Tibial nerve (tissue), 4 donors: Measurements from ENCODE around the gene ABRACL.

Source experiments
- CTCF ChIP-seq, 5 experiments: fragments of 200-600 bp in 3 of 5; fragments of 450-650 bp in 2 of 5; sonication (generic) in 3 of 5; IDR thresholded peaks; one replicate each; pipeline ENCODE4 v1.5.1; 2016 to 2019; ENCODE audit warnings: antibody characterized with exemption in 5 of 5, mild to moderate bottlenecking in 3 of 5, moderate library complexity in 2 of 5
- EP300 ChIP-seq, 2 donors: sonication (generic); formaldehyde crosslinking; IDR thresholded peaks; one replicate each; pipeline ENCODE4 v1.6.1; 2017; ENCODE audit warnings: antibody characterized with exemption in 2 of 2, mild to moderate bottlenecking in 1 of 2

DNA sequence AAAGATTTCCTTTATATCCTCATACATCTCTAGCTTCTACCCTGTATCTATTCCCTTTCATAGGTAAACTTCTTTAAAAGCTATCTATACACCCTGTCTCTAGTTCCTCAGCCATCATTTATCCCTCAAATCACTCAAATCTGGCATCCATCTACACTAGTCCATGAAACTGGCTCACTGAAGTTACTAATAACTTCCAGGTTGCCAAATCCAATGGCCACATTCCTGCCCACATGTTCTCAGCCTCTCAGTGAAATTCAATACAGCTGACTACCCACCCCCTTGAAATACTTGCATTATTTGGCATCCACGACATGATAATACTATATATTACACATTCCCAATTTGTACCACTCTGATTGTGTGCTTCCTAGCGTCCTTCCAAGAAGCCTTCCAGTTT is 49.2 kb upstream of the ABRACL start:
- TF ChIP-seq CTCF (IDR thresholded peaks at IDR 0.05) = no peak
- TF ChIP-seq EP300 (IDR thresholded peaks at IDR 0.05) = no peak
